Measurements from ENCODE around the gene TFCP2L1. TPM values are rescaled to one million over a fixed set of nuclear protein-coding genes. Genes with fewer than 3 reads are reported as not detected.
"Not testable (repeated sequence)": the region's sequence is repeated elsewhere in the genome, so short reads cannot be mapped to it uniquely, and the experiment has no call there.

Gene TFCP2L1
- polyA plus RNA-seq, 1 donor, result 0.45 TPM

- H3K9me3 ChIP-seq (ENCODE audit: control insufficient read depth, low read depth, low read length); H3K27me3 ChIP-seq (ENCODE audit: control insufficient read depth, insufficient read depth, low read length); H3K27ac ChIP-seq (ENCODE audit: low read length); DNase-seq; H3K36me3 ChIP-seq (ENCODE audit: control insufficient read depth, insufficient read depth, low read length); H3K4me3 ChIP-seq (ENCODE audit: low read length); H3K4me1 ChIP-seq (ENCODE audit: control insufficient read depth, insufficient read depth, low read length): not testable (repeated sequence)
- WGBS (ENCODE audit: insufficient coverage, low lambda C conversion rate), result 100% methylated on average over 1 of the region's 7 CpGs
Observed at GRCh38 chr2:121269436-121269835, 15.6 kb downstream of the TFCP2L1 start.

- no peaks in the 10 kb centered on the region for H3K27me3 ChIP-seq (ENCODE audit: control insufficient read depth, insufficient read depth, low read length)
- 90% methylated on average over 1 of the region's 6 CpGs for WGBS (ENCODE audit: insufficient coverage, low lambda C conversion rate)
- no peaks in the 10 kb centered on the region for H3K36me3 ChIP-seq (ENCODE audit: control insufficient read depth, insufficient read depth, low read length)
- DNase-seq, result no peak
- no peak overlapping the region for H3K27ac ChIP-seq (ENCODE audit: low read length)
- H3K9me3 ChIP-seq (ENCODE audit: control insufficient read depth, low read depth, low read length), result no peaks in the 10 kb centered on the region
- H3K4me3 ChIP-seq (ENCODE audit: low read length), result no peak overlapping the region
- H3K4me1 ChIP-seq (ENCODE audit: control insufficient read depth, insufficient read depth, low read length), result no peaks in the 10 kb centered on the region
Observed at GRCh38 chr2:121266543-121267106, 18.4 kb downstream of the TFCP2L1 start.

GRCh38 chr2:121263996-121264715 is 20.8 kb downstream of the TFCP2L1 start:
- no peaks in the 10 kb centered on the region for H3K36me3 ChIP-seq (ENCODE audit: control insufficient read depth, insufficient read depth, low read length)
- H3K4me3 ChIP-seq (ENCODE audit: low read length), result no peak overlapping the region
- H3K9me3 ChIP-seq (ENCODE audit: control insufficient read depth, low read depth, low read length), result no peaks in the 10 kb centered on the region
- DNase-seq, result no peak
- H3K27me3 ChIP-seq (ENCODE audit: control insufficient read depth, insufficient read depth, low read length), result no peaks in the 10 kb centered on the region
- no peaks in the 10 kb centered on the region for H3K4me1 ChIP-seq (ENCODE audit: control insufficient read depth, insufficient read depth, low read length)
- WGBS (ENCODE audit: insufficient coverage, low lambda C conversion rate), result no CpG with 5 or more reads among the region's 9 CpGs
- no peak overlapping the region for H3K27ac ChIP-seq (ENCODE audit: low read length)

GRCh38 chr2:121260370-121261154 is 24.4 kb downstream of the TFCP2L1 start:
- Histone ChIP-seq H3K27me3 (ENCODE audit: control insufficient read depth, insufficient read depth, low read length) (no peaks in the 10 kb centered on the region), H3K4me1 (ENCODE audit: control insufficient read depth, insufficient read depth, low read length) (no peaks in the 10 kb centered on the region), H3K9me3 (ENCODE audit: control insufficient read depth, low read depth, low read length) (no peaks in the 10 kb centered on the region), H3K27ac (ENCODE audit: low read length) (no peak overlapping the region), H3K4me3 (ENCODE audit: low read length) (no peak overlapping the region), H3K36me3 (ENCODE audit: control insufficient read depth, insufficient read depth, low read length) (no peaks in the 10 kb centered on the region)
- 100% methylated on average over 1 of the region's 12 CpGs for WGBS (ENCODE audit: insufficient coverage, low lambda C conversion rate)
- no peak for DNase-seq

- Histone ChIP-seq H3K4me3 (ENCODE audit: low read length) (no peak overlapping the region), H3K27me3 (ENCODE audit: control insufficient read depth, insufficient read depth, low read length) (no peaks in the 10 kb centered on the region), H3K36me3 (ENCODE audit: control insufficient read depth, insufficient read depth, low read length) (no peaks in the 10 kb centered on the region), H3K4me1 (ENCODE audit: control insufficient read depth, insufficient read depth, low read length) (no peaks in the 10 kb centered on the region), H3K9me3 (ENCODE audit: control insufficient read depth, low read depth, low read length) (no peaks in the 10 kb centered on the region), H3K27ac (ENCODE audit: low read length) (no peak overlapping the region)
- WGBS (ENCODE audit: insufficient coverage, low lambda C conversion rate), result no CpG with 5 or more reads among the region's 5 CpGs
- no peak for DNase-seq
Observed at GRCh38 chr2:121258051-121258450, 27.0 kb downstream of the TFCP2L1 start.

- Histone ChIP-seq H3K27ac (ENCODE audit: low read length) (no peak overlapping the region), H3K36me3 (ENCODE audit: control insufficient read depth, insufficient read depth, low read length) (no peaks in the 10 kb centered on the region), H3K4me3 (ENCODE audit: low read length) (no peak overlapping the region), H3K9me3 (ENCODE audit: control insufficient read depth, low read depth, low read length) (no peaks in the 10 kb centered on the region), H3K4me1 (ENCODE audit: control insufficient read depth, insufficient read depth, low read length) (no peaks in the 10 kb centered on the region), H3K27me3 (ENCODE audit: control insufficient read depth, insufficient read depth, low read length) (no peaks in the 10 kb centered on the region)
- DNase-seq, result no peak
- WGBS (ENCODE audit: insufficient coverage, low lambda C conversion rate), result no CpG with 5 or more reads among the region's 3 CpGs
Observed at GRCh38 chr2:121257480-121257840, 27.5 kb downstream of the TFCP2L1 start.

- whole genome bisulfite sequencing (ENCODE audit: insufficient coverage, low lambda C conversion rate), result no CpG with 5 or more reads among the region's 13 CpGs
- no peaks in the 10 kb centered on the region for H3K36me3 ChIP-seq (ENCODE audit: control insufficient read depth, insufficient read depth, low read length)
- no peaks in the 10 kb centered on the region for H3K9me3 ChIP-seq (ENCODE audit: control insufficient read depth, low read depth, low read length)
- no peaks in the 10 kb centered on the region for H3K27me3 ChIP-seq (ENCODE audit: control insufficient read depth, insufficient read depth, low read length)
- no peaks in the 10 kb centered on the region for H3K4me1 ChIP-seq (ENCODE audit: control insufficient read depth, insufficient read depth, low read length)
- H3K4me3 ChIP-seq (ENCODE audit: low read length), result no peak overlapping the region
- H3K27ac ChIP-seq (ENCODE audit: low read length), result no peak overlapping the region
- DNase-seq, result no peak
Observed at GRCh38 chr2:121256720-121257479, 28.1 kb downstream of the TFCP2L1 start.

- no CpG with 5 or more reads among the region's 8 CpGs for WGBS (ENCODE audit: insufficient coverage, low lambda C conversion rate)
- no peaks in the 10 kb centered on the region for H3K27me3 ChIP-seq (ENCODE audit: control insufficient read depth, insufficient read depth, low read length)
- H3K9me3 ChIP-seq (ENCODE audit: control insufficient read depth, low read depth, low read length), result no peaks in the 10 kb centered on the region
- no peaks in the 10 kb centered on the region for H3K36me3 ChIP-seq (ENCODE audit: control insufficient read depth, insufficient read depth, low read length)
- H3K27ac ChIP-seq (ENCODE audit: low read length), result no peak overlapping the region
- no peak for DNase-seq
- no peaks in the 10 kb centered on the region for H3K4me1 ChIP-seq (ENCODE audit: control insufficient read depth, insufficient read depth, low read length)
- no peak overlapping the region for H3K4me3 ChIP-seq (ENCODE audit: low read length)
Observed at GRCh38 chr2:121255358-121255757, 29.6 kb downstream of the TFCP2L1 start.

- no peaks in the 10 kb centered on the region for H3K4me1 ChIP-seq (ENCODE audit: control insufficient read depth, insufficient read depth, low read length)
- no peak overlapping the region for H3K4me3 ChIP-seq (ENCODE audit: low read length)
- 80% methylated on average over 1 of the region's 4 CpGs for WGBS (ENCODE audit: insufficient coverage, low lambda C conversion rate)
- DNase-seq, result no peak
- no peaks in the 10 kb centered on the region for H3K27me3 ChIP-seq (ENCODE audit: control insufficient read depth, insufficient read depth, low read length)
- no peaks in the 10 kb centered on the region for H3K9me3 ChIP-seq (ENCODE audit: control insufficient read depth, low read depth, low read length)
- H3K27ac ChIP-seq (ENCODE audit: low read length), result no peak overlapping the region
- H3K36me3 ChIP-seq (ENCODE audit: control insufficient read depth, insufficient read depth, low read length), result no peaks in the 10 kb centered on the region
Observed at GRCh38 chr2:121254748-121255147, 30.3 kb downstream of the TFCP2L1 start.

GRCh38 chr2:121253674-121254240 is 31.2 kb downstream of the TFCP2L1 start:
- Histone ChIP-seq H3K36me3 (ENCODE audit: control insufficient read depth, insufficient read depth, low read length) (no peaks in the 10 kb centered on the region), H3K27ac (ENCODE audit: low read length) (no peak overlapping the region), H3K4me3 (ENCODE audit: low read length) (no peak overlapping the region), H3K4me1 (ENCODE audit: control insufficient read depth, insufficient read depth, low read length) (no peaks in the 10 kb centered on the region), H3K9me3 (ENCODE audit: control insufficient read depth, low read depth, low read length) (no peaks in the 10 kb centered on the region), H3K27me3 (ENCODE audit: control insufficient read depth, insufficient read depth, low read length) (no peaks in the 10 kb centered on the region)
- WGBS (ENCODE audit: insufficient coverage, low lambda C conversion rate), result no CpG with 5 or more reads among the region's 13 CpGs
- DNase-seq, result no peak
